GM21786 (cell line): ENCODE results near the gene CTSZ.
"Not testable (repeated sequence)": the region's sequence is repeated elsewhere in the genome, so short reads cannot be mapped to it uniquely, and the experiment has no call there.

Experiments used
- ATAC-seq: cut with Tn5 transposase; IDR thresholded peaks from one replicate; pipeline ENCODE4 v1.9.1; 2021; ENCODE audit not compliant: unreplicated experiment

The CTSZ gene

GRCh38 chr20:59001068-59001448 lies 6.0 kb downstream of the CTSZ start:
- ATAC-seq: no peak

- ATAC-seq: no peak
Observed at GRCh38 chr20:59000326-59000725, 6.7 kb downstream of the CTSZ start.

GRCh38 chr20:58998656-58999055 lies 8.4 kb downstream of the CTSZ start:
- ATAC-seq: no peak

- no peak for ATAC-seq
Observed at GRCh38 chr20:58997141-58997770, 9.8 kb downstream of the CTSZ start.

- no peak for ATAC-seq
Observed at GRCh38 chr20:58996226-58996611, 10.8 kb downstream of the CTSZ start.

GRCh38 chr20:58995461-58996225 lies 11.4 kb downstream of the CTSZ start:
- no peak for ATAC-seq

- no peak for ATAC-seq
Observed at GRCh38 chr20:58994390-58995159, 12.5 kb downstream of the CTSZ start.

GRCh38 chr20:58993332-58994248 lies 13.5 kb downstream of the CTSZ start:
- ATAC-seq: no peak

- no peak for ATAC-seq
Observed at GRCh38 chr20:58992911-58993310, 14.1 kb downstream of the CTSZ start.

- no peak for ATAC-seq
Observed at GRCh38 chr20:58991715-58992114, 15.3 kb downstream of the CTSZ start.

- ATAC-seq: no peak
Observed at GRCh38 chr20:58990651-58991445, 16.2 kb downstream of the CTSZ start.

- ATAC-seq: no peak
Observed at GRCh38 chr20:58989196-58989595, 17.9 kb downstream of the CTSZ start.

GRCh38 chr20:58988565-58988882 lies 18.5 kb downstream of the CTSZ start:
- no peak for ATAC-seq

GRCh38 chr20:58987790-58988564 lies 19.1 kb downstream of the CTSZ start:
- no peak for ATAC-seq

- no peak for ATAC-seq
Observed at GRCh38 chr20:58986968-58987517, 20.0 kb downstream of the CTSZ start.

GRCh38 chr20:58986286-58986967 lies 20.6 kb downstream of the CTSZ start:
- no peak for ATAC-seq

- no peak for ATAC-seq
Observed at GRCh38 chr20:58985656-58986055, 21.4 kb downstream of the CTSZ start.

- ATAC-seq: no peak
Observed at GRCh38 chr20:58984691-58985090, 22.4 kb downstream of the CTSZ start.

- not testable (repeated sequence) for ATAC-seq
Observed at GRCh38 chr20:58983115-58983468, 24.0 kb downstream of the CTSZ start.
